KMS-11 (cell line): ENCODE measurements around the gene UQCC2.

Experiments
- H2AFZ ChIP-seq: fragments of 200-600 bp; sonication (generic); 2 replicates; pipeline ENCODE4 v1.6.1; 2016; ENCODE audit warnings: antibody characterized with exemption, mixed run types, low read depth
- H3K27ac ChIP-seq: fragments of 200-600 bp; sonication (generic); 2 replicates; pipeline ENCODE4 v1.6.1; 2016; ENCODE audit warnings: mild to moderate bottlenecking, mixed run types
- H3K27me3 ChIP-seq: fragments of 200-600 bp; sonication (generic); 2 replicates; pipeline ENCODE4 v1.6.1; 2017; ENCODE audit warnings: mild to moderate bottlenecking, low read depth, mixed run types, moderate library complexity; ENCODE audit not compliant: insufficient read depth
- H3K36me3 ChIP-seq: fragments of 200-600 bp; sonication (generic); 2 replicates; pipeline ENCODE4 v1.6.1; 2017; ENCODE audit warnings: mild to moderate bottlenecking, mixed run types; ENCODE audit not compliant: insufficient read depth
- H3K4me1 ChIP-seq: fragments of 200-600 bp; sonication (generic); 2 replicates; pipeline ENCODE4 v1.6.1; 2016; ENCODE audit warnings: mild to moderate bottlenecking, low read depth, mixed run types; ENCODE audit not compliant: poor library complexity, severe bottlenecking
- H3K4me2 ChIP-seq: fragments of 200-600 bp; sonication (generic); 2 replicates; pipeline ENCODE4 v1.7.0; 2016; ENCODE audit warnings: mild to moderate bottlenecking, mixed run types
- H3K4me3 ChIP-seq: fragments of 200-600 bp; sonication (generic); IDR thresholded peaks from 2 replicates; pipeline ENCODE4 v1.6.1; 2017; ENCODE audit warnings: low read depth, low read length, mixed read lengths; ENCODE audit not compliant: insufficient read depth
- H3K79me2 ChIP-seq: fragments of 200-600 bp; sonication (generic); 2 replicates; pipeline ENCODE4 v1.6.1; 2016; ENCODE audit warnings: low read depth, mixed run types; ENCODE audit not compliant: insufficient read depth
- H3K9ac ChIP-seq: fragments of 200-600 bp; sonication (generic); 2 replicates; pipeline ENCODE4 v1.6.1; 2016; ENCODE audit warnings: mild to moderate bottlenecking, mixed run types
- H4K20me1 ChIP-seq: fragments of 200-600 bp; sonication (generic); 2 replicates; pipeline ENCODE4 v1.6.1; 2016; ENCODE audit warnings: mild to moderate bottlenecking, mixed run types; ENCODE audit not compliant: insufficient read depth
- CTCF ChIP-seq: fragments of 200-600 bp; sonication (generic); conservative IDR thresholded peaks from 2 replicates; pipeline ENCODE4 v1.6.1; 2017; ENCODE audit warnings: low read depth, mild to moderate bottlenecking, antibody characterized with exemption, low read length, moderate library complexity, mixed read lengths

Gene UQCC2

GRCh38 chr6:33697845-33698244 is 13.7 kb downstream of the UQCC2 start:
- Histone ChIP-seq H3K27ac (no peak overlapping the region), H2AFZ (no peak overlapping the region), H3K79me2 (no peaks in the 10 kb centered on the region), H3K4me3 (no peak overlapping the region), H3K9ac (no peak overlapping the region), H3K36me3 (no peaks in the 10 kb centered on the region), H3K27me3 (no peaks in the 10 kb centered on the region), H3K4me2 (no peak overlapping the region), H3K4me1 (peaks cover 3% of the 10 kb centered on the region), H4K20me1 (no peaks in the 10 kb centered on the region; the same call in 1 of the 2 replicates)
- no peak for TF ChIP-seq CTCF

DNA sequence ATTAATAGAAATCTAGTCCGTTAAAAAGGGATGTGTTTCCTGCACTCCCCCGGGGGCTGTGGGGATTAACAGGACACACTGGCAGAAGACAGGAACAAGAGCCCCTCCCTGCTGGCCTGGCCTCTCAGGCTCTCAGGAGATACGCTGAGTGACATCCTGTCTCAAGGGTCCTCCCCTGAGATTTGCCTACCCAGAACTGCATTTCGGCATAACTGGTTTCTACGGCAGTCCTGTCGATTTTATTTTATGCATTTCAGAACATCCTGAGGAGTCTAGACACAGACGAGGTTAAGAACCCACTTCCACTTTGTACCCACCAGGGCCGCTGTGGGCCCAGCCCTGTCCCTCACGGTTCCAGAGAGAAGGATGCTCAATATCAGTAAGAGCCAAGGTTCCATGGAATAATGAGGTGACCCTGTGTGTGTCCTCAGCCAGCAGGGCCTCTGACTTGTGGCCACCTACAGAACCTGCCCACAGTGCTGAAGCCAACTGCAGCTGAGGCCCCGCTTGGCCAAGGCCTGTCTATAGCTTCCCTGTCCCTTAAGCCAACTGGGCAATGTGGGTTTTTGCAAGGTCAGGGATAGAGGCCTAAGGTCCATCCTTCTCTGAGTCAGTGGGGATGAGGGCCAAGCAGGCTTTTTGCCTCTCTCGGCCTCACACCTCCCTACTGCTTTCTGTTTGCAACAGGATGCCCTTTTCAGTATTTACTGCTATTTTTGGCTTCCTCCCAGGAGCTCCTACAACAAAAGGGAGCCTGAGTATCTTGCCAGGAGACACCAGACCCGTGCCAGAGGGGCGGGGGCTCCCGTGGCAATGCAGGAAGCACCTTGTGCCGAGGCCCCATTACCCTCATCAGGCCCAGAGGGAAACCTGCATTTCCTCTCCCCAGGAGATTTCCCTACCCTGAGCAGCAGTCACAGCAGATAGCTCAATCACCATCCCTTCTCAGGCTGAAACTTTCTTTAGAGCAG is 14.7 kb downstream of the UQCC2 start:
- H3K9ac ChIP-seq: no peak overlapping the region
- no peaks in the 10 kb centered on the region for H3K27me3 ChIP-seq
- no peak overlapping the region for H3K4me3 ChIP-seq
- H2AFZ ChIP-seq: no peak overlapping the region
- no peak overlapping the region for H3K27ac ChIP-seq
- no peaks in the 10 kb centered on the region for H3K4me1 ChIP-seq
- H3K4me2 ChIP-seq: no peak overlapping the region
- H4K20me1 ChIP-seq: no peaks in the 10 kb centered on the region
- H3K36me3 ChIP-seq: no peaks in the 10 kb centered on the region
- no peak for TF ChIP-seq CTCF
- no peaks in the 10 kb centered on the region for H3K79me2 ChIP-seq

DNA sequence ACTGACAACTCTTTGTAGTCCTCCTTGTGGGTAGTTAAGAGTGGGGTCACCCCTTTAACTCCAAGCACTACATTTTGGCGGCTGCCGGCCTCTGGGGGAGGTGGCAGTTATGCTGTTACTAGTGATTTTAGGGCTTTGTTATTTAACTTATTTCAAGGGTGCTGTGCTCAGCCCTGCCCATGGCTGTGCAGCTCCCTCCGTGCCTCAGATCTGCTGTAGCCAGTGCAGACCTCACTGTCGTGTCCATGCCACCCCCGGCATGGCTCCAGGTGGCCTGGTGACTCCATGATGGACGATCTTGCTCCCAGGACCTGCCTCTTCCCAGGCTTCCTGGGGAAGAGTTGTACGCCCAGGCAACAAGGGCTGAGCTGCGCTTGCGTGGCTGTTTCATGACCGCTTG is 15.4 kb downstream of the UQCC2 start:
- Histone ChIP-seq H3K4me2 (no peak overlapping the region), H3K27me3 (no peaks in the 10 kb centered on the region), H3K79me2 (no peaks in the 10 kb centered on the region), H3K4me3 (no peak overlapping the region), H3K9ac (no peak overlapping the region), H3K36me3 (no peaks in the 10 kb centered on the region), H3K4me1 (no peaks in the 10 kb centered on the region), H4K20me1 (no peaks in the 10 kb centered on the region), H2AFZ (no peak overlapping the region), H3K27ac (no peak overlapping the region)
- no peak for TF ChIP-seq CTCF

DNA sequence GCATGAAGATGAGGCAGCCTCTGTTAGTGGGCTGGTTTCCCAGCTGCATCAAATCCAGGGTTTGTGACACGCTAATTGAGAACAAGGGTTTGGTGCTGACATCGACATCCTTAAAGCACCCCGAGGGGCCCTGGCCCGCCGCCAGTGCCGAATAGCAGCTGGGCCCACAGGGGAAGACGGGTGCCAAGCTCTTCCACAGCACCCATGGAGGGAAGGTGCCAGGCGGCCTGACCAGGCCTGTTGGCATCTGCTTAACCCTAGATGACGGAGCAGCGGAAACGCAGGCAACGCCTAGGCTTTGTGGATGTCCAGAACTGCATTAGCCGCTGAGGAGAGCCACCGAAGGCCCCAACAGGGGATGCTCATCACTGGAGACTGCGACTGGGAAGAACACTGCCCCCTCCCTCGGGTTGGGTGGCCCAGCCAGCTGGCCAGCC is 16.0 kb downstream of the UQCC2 start:
- Histone ChIP-seq H3K4me2 (no peak overlapping the region), H3K27ac (no peak overlapping the region), H3K27me3 (no peaks in the 10 kb centered on the region), H3K9ac (no peak overlapping the region), H3K4me3 (no peak overlapping the region), H2AFZ (no peak overlapping the region), H3K79me2 (no peaks in the 10 kb centered on the region), H3K36me3 (no peaks in the 10 kb centered on the region), H4K20me1 (no peaks in the 10 kb centered on the region), H3K4me1 (no peaks in the 10 kb centered on the region)
- no peak for TF ChIP-seq CTCF
